Prostate gland (tissue), 2 donors: ENCODE data around the gene TDP2.

Source experiments
- POLR2A ChIP-seq: fragments of 450-650 bp; IDR thresholded peaks from one replicate; pipeline ENCODE4 v1.6.1; 2016; ENCODE audit warnings: antibody characterized with exemption, mild to moderate bottlenecking
- TF ChIP-seq, protein P1 (sequence below), 4 experiments: fragments of 200-600 bp in 2 of 4; fragments of 450-650 bp in 2 of 4; sonication (generic) in 2 of 4; IDR thresholded peaks; 1 replicate in 3 of 4; 2 replicates in 1 of 4; pipeline ENCODE4 v1.5.1; 2016 to 2019; ENCODE audit warnings: antibody characterized with exemption in 4 of 4, mild to moderate bottlenecking in 2 of 4, moderate library complexity in 2 of 4

DNA sequence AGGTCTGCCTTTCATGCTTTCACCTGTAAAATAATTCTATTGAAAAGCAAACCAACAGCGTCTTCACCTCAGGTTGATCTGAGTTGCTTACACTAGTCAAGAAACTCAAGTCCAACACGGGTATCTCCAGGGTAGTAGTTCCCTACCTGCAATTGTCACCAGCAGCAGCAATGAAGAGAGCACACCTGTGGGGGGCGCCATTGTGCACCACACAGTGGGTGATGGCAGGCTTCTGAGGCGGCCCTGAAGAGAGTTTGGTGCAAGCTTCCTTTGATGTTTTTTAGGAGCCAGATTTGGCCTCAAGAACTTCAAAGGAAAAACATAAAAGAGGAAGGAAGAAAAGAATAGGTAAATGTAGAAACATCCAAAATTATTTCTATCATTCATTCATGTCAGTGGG lies 65.8 kb downstream of the TDP2 start:
- TF ChIP-seq, protein P1, sequence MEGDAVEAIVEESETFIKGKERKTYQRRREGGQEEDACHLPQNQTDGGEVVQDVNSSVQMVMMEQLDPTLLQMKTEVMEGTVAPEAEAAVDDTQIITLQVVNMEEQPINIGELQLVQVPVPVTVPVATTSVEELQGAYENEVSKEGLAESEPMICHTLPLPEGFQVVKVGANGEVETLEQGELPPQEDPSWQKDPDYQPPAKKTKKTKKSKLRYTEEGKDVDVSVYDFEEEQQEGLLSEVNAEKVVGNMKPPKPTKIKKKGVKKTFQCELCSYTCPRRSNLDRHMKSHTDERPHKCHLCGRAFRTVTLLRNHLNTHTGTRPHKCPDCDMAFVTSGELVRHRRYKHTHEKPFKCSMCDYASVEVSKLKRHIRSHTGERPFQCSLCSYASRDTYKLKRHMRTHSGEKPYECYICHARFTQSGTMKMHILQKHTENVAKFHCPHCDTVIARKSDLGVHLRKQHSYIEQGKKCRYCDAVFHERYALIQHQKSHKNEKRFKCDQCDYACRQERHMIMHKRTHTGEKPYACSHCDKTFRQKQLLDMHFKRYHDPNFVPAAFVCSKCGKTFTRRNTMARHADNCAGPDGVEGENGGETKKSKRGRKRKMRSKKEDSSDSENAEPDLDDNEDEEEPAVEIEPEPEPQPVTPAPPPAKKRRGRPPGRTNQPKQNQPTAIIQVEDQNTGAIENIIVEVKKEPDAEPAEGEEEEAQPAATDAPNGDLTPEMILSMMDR (IDR thresholded peaks at IDR 0.05), result no peak
- TF ChIP-seq POLR2A, result no peak
